SU-DHL-6 (cell line): Measurements from ENCODE around the gene RTF2.

Source experiments
- EZH2phosphoT487 ChIP-seq: fragments of 200-600 bp; sonication (generic), shearing (Covaris generic); conservative IDR thresholded peaks from 2 replicates; pipeline ENCODE4 v1.6.1; 2018; ENCODE audit warnings: mild to moderate bottlenecking, antibody characterized with exemption, low read length, moderate library complexity, mixed read lengths
- TF ChIP-seq, protein P1 (sequence below): fragments of 200-600 bp; sonication (generic); IDR thresholded peaks from one replicate; pipeline ENCODE4 v1.5.1; 2017; ENCODE audit warnings: antibody characterized with exemption, mild to moderate bottlenecking, low read length, moderate library complexity; ENCODE audit not compliant: insufficient read depth, poor library complexity, severe bottlenecking

GRCh38 chr20:56439771-56440291 lies 28.6 kb upstream of the RTF2 start:
- TF ChIP-seq, protein P1, sequence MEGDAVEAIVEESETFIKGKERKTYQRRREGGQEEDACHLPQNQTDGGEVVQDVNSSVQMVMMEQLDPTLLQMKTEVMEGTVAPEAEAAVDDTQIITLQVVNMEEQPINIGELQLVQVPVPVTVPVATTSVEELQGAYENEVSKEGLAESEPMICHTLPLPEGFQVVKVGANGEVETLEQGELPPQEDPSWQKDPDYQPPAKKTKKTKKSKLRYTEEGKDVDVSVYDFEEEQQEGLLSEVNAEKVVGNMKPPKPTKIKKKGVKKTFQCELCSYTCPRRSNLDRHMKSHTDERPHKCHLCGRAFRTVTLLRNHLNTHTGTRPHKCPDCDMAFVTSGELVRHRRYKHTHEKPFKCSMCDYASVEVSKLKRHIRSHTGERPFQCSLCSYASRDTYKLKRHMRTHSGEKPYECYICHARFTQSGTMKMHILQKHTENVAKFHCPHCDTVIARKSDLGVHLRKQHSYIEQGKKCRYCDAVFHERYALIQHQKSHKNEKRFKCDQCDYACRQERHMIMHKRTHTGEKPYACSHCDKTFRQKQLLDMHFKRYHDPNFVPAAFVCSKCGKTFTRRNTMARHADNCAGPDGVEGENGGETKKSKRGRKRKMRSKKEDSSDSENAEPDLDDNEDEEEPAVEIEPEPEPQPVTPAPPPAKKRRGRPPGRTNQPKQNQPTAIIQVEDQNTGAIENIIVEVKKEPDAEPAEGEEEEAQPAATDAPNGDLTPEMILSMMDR: no peak
- TF ChIP-seq EZH2phosphoT487: no peak
